Dedifferentiated amniotic fluid mesenchymal stem cell (primary cell): Measurements from ENCODE around the gene METTL8.
"Not testable (repeated sequence)": the region's sequence is repeated elsewhere in the genome, so short reads cannot be mapped to it uniquely, and the experiment has no call there.

Source experiments
- DNase-seq: peaks from one replicate; pipeline ENCODE4 v3.0.0-alpha.2; 2016; ENCODE audit errors: extremely low spot score

The METTL8 gene

GRCh38 chr2:171315781-171316180, 118.0 kb downstream of the METTL8 start:
- DNase-seq: no peak

- DNase-seq: not testable (repeated sequence)
Measured at GRCh38 chr2:171312182-171312581, 121.6 kb downstream of the METTL8 start.

- DNase-seq: not testable (repeated sequence)
Measured at GRCh38 chr2:171311589-171311988, 122.2 kb downstream of the METTL8 start.

- no peak for DNase-seq
Measured at GRCh38 chr2:171310889-171311288, 122.9 kb downstream of the METTL8 start.

- DNase-seq: no peak
Measured at GRCh38 chr2:171309455-171310286, 124.1 kb downstream of the METTL8 start.

- DNase-seq: no peak
Measured at GRCh38 chr2:171308280-171309054, 125.3 kb downstream of the METTL8 start.

- no peak for DNase-seq
Measured at GRCh38 chr2:171307560-171307959, 126.2 kb downstream of the METTL8 start.

GRCh38 chr2:171297956-171298355, 135.8 kb downstream of the METTL8 start:
- peak; percentile 53 for DNase-seq

- no peak for DNase-seq
Measured at GRCh38 chr2:171294608-171295007, 139.2 kb downstream of the METTL8 start.

GRCh38 chr2:171293661-171294060, 140.1 kb downstream of the METTL8 start:
- DNase-seq: no peak

- DNase-seq: peak; percentile 63
Measured at GRCh38 chr2:171289991-171290390, 143.8 kb downstream of the METTL8 start.

- peak; percentile 23 for DNase-seq
Measured at GRCh38 chr2:171289316-171289715, 144.5 kb downstream of the METTL8 start.

GRCh38 chr2:171287611-171288010, 146.2 kb downstream of the METTL8 start:
- DNase-seq: no peak

- DNase-seq: peak; percentile 24
Measured at GRCh38 chr2:171287036-171287571, 146.7 kb downstream of the METTL8 start.

GRCh38 chr2:171281110-171281509, 152.7 kb downstream of the METTL8 start:
- DNase-seq: no peak

GRCh38 chr2:171279983-171280790, 153.6 kb downstream of the METTL8 start:
- DNase-seq: no peak

- no peak for DNase-seq
Measured at GRCh38 chr2:171274757-171275156, 159.0 kb downstream of the METTL8 start.

- DNase-seq: peak; percentile 96
Measured at GRCh38 chr2:171271971-171272436, 161.8 kb downstream of the METTL8 start.

- DNase-seq: no peak
Measured at GRCh38 chr2:171271386-171271785, 162.4 kb downstream of the METTL8 start.

GRCh38 chr2:171267855-171268629, 165.7 kb downstream of the METTL8 start:
- no peak for DNase-seq
